ENCODE data around the gene MCM9. TPM values are rescaled to one million over a fixed set of nuclear protein-coding genes. Genes with fewer than 3 reads are reported as not detected.

The MCM9 gene
- polyA plus RNA-seq, 2 of the 4 experiments (the other 2 are of a cell fraction), result 5.1 to 5.4 TPM

DNA sequence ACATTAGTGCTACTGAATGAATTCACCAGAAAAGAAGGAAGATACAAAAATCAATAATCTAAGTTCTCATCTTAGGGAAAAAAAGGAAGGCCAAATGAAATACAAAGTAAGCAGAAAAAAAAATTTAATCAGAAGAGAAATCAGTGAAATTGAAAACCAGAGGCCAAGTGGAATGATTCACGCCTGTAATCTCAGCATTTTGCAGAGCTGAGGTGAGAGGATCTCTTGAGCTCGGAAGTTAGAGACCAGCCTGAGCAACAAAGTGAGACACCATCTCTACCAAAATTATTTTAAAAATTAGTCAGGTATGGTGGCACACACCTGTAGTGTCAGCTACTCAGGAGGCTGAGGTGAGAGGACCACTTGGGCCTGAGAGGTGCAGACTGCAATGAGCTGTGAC, 62.2 kb downstream of the MCM9 start:
- H3K27ac ChIP-seq, result no peak overlapping the region
- H3K4me2 ChIP-seq, result no peak overlapping the region
- TF ChIP-seq RFX5 (IDR thresholded peaks at IDR 0.05) (no peak), NFE2L2 (conservative IDR thresholded peaks at IDR 0.05; ENCODE audit: low read length) (no peak), MYC (IDR thresholded peaks at IDR 0.05; ENCODE audit: borderline replicate concordance, low read length) (no peak), EP300 (IDR thresholded peaks at IDR 0.05) (no peak), RARB (CRISPR knock-in tag; IDR thresholded peaks at IDR 0.05) (no peak), HOXA7 (CRISPR knock-in tag; IDR thresholded peaks at IDR 0.05) (no peak), ELK1 (IDR thresholded peaks at IDR 0.05; ENCODE audit: low read depth, low read length) (no peak), RNF2 (IDR thresholded peaks at IDR 0.05; ENCODE audit: borderline replicate concordance, low read depth) (no peak)
- TF ChIP-seq, protein P1, sequence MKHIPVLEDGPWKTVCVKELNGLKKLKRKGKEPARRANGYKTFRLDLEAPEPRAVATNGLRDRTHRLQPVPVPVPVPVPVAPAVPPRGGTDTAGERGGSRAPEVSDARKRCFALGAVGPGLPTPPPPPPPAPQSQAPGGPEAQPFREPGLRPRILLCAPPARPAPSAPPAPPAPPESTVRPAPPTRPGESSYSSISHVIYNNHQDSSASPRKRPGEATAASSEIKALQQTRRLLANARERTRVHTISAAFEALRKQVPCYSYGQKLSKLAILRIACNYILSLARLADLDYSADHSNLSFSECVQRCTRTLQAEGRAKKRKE (CRISPR knock-in tag; IDR thresholded peaks at IDR 0.05; ENCODE audit: low read depth), result no peak
- TF ChIP-seq, protein P2, sequence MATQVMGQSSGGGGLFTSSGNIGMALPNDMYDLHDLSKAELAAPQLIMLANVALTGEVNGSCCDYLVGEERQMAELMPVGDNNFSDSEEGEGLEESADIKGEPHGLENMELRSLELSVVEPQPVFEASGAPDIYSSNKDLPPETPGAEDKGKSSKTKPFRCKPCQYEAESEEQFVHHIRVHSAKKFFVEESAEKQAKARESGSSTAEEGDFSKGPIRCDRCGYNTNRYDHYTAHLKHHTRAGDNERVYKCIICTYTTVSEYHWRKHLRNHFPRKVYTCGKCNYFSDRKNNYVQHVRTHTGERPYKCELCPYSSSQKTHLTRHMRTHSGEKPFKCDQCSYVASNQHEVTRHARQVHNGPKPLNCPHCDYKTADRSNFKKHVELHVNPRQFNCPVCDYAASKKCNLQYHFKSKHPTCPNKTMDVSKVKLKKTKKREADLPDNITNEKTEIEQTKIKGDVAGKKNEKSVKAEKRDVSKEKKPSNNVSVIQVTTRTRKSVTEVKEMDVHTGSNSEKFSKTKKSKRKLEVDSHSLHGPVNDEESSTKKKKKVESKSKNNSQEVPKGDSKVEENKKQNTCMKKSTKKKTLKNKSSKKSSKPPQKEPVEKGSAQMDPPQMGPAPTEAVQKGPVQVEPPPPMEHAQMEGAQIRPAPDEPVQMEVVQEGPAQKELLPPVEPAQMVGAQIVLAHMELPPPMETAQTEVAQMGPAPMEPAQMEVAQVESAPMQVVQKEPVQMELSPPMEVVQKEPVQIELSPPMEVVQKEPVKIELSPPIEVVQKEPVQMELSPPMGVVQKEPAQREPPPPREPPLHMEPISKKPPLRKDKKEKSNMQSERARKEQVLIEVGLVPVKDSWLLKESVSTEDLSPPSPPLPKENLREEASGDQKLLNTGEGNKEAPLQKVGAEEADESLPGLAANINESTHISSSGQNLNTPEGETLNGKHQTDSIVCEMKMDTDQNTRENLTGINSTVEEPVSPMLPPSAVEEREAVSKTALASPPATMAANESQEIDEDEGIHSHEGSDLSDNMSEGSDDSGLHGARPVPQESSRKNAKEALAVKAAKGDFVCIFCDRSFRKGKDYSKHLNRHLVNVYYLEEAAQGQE (IDR thresholded peaks at IDR 0.05), result no peak
- no peaks in the 10 kb centered on the region for H3K9me3 ChIP-seq
- H3K4me3 ChIP-seq, result no peak overlapping the region
- POLR2A ChIA-PET, result no interaction called here
- DNase-seq (ENCODE audit: low read depth in 1 of 2, low spot score in 1 of 2), result no peak
- FAIRE-seq, result no peak
- CTCF ChIA-PET, result no interaction called here
- no peak for ATAC-seq
- H3K4me1 ChIP-seq, result peaks cover 18% of the 10 kb centered on the region
- 93% methylated on average over 2 of the region's 2 CpGs for WGBS (ENCODE audit: missing lambda C conversion rate)

GRCh38 chr6:118872318-118872717, 62.6 kb downstream of the MCM9 start:
- ATAC-seq, result no peak
- no peak for TF ChIP-seq HOXB5 (CRISPR knock-in tag; IDR thresholded peaks at IDR 0.05)
- TF ChIP-seq MAZ (IDR thresholded peaks at IDR 0.05; ENCODE audit: borderline replicate concordance, low read depth, low read length), result no peak
- POLR2A ChIA-PET, result no interaction called here
- no peak for DNase-seq (ENCODE audit: low read depth in 1 of 2, low spot score in 1 of 2)
- FAIRE-seq, result no peak
- Histone ChIP-seq H3K4me1 (peaks cover 17% of the 10 kb centered on the region), H3K4me3 (no peak overlapping the region), H3K4me2 (no peak overlapping the region), H3K9me3 (no peaks in the 10 kb centered on the region), H3K27ac (no peak overlapping the region)
- CTCF ChIA-PET, result no interaction called here

- Histone ChIP-seq H3K4me2 (no peak overlapping the region), H3K27ac (no peak overlapping the region), H3K4me1 (peaks cover 7% of the 10 kb centered on the region), H3K9me3 (no peaks in the 10 kb centered on the region), H3K4me3 (no peak overlapping the region)
- 87% methylated on average over 5 of the region's 5 CpGs for WGBS (ENCODE audit: missing lambda C conversion rate)
- DNase-seq (ENCODE audit: low read depth in 1 of 2, low spot score in 1 of 2), result no peak
- ATAC-seq, result no peak
- TF ChIP-seq, protein P3, sequence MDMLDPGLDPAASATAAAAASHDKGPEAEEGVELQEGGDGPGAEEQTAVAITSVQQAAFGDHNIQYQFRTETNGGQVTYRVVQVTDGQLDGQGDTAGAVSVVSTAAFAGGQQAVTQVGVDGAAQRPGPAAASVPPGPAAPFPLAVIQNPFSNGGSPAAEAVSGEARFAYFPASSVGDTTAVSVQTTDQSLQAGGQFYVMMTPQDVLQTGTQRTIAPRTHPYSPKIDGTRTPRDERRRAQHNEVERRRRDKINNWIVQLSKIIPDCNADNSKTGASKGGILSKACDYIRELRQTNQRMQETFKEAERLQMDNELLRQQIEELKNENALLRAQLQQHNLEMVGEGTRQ (IDR thresholded peaks at IDR 0.05), result no peak
- TF ChIP-seq MAFK (IDR thresholded peaks at IDR 0.05; ENCODE audit: partially characterized antibody) (no peak), HEYL (CRISPR knock-in tag; IDR thresholded peaks at IDR 0.05) (no peak)
- FAIRE-seq, result no peak
- CTCF ChIA-PET, result no interaction called here
- POLR2A ChIA-PET, result no interaction called here
Observed at GRCh38 chr6:118871331-118871730, 63.6 kb downstream of the MCM9 start.

Measured in A549 (cell line).